ENCODE data around the gene RNF111.

RNF111 gene

GRCh38 chr15:59002418-59002859 is 15.0 kb downstream of the RNF111 start:
- peaks cover 8% of the 10 kb centered on the region for H3K36me3 ChIP-seq (ENCODE audit: insufficient read depth, low read length)
- no peaks in the 10 kb centered on the region for H3K4me1 ChIP-seq (ENCODE audit: insufficient read depth, low read length)
- no peaks in the 10 kb centered on the region for H3K27me3 ChIP-seq (ENCODE audit: control insufficient read depth in 1 of 2, insufficient read depth in 2 of 2, low read length in 2 of 2)
- no peak overlapping the region for H3K27ac ChIP-seq (ENCODE audit: low read depth, low read length)
- H3K4me3 ChIP-seq (ENCODE audit: low read depth in 1 of 2, low read length in 2 of 2), result no peak overlapping the region
- no peak overlapping the region for H3K9ac ChIP-seq (ENCODE audit: low read length)
- no peaks in the 10 kb centered on the region for H3K9me3 ChIP-seq (ENCODE audit: low read length)

GRCh38 chr15:59005579-59005978 is 18.1 kb downstream of the RNF111 start:
- no peaks in the 10 kb centered on the region for H3K9me3 ChIP-seq (ENCODE audit: low read length)
- peaks cover 8% of the 10 kb centered on the region for H3K36me3 ChIP-seq (ENCODE audit: insufficient read depth, low read length)
- no peak overlapping the region for H3K9ac ChIP-seq (ENCODE audit: low read length)
- no peaks in the 10 kb centered on the region for H3K27me3 ChIP-seq (ENCODE audit: control insufficient read depth in 1 of 2, insufficient read depth in 2 of 2, low read length in 2 of 2)
- no peak overlapping the region for H3K27ac ChIP-seq (ENCODE audit: low read depth, low read length)
- H3K4me3 ChIP-seq (ENCODE audit: low read depth in 1 of 2, low read length in 2 of 2), result no peak overlapping the region
- no peaks in the 10 kb centered on the region for H3K4me1 ChIP-seq (ENCODE audit: insufficient read depth, low read length)

GRCh38 chr15:59008086-59008485 is 20.6 kb downstream of the RNF111 start:
- Histone ChIP-seq H3K27ac (ENCODE audit: low read depth, low read length) (no peak overlapping the region), H3K9me3 (ENCODE audit: low read length) (no peaks in the 10 kb centered on the region), H3K36me3 (ENCODE audit: insufficient read depth, low read length) (peaks cover 8% of the 10 kb centered on the region), H3K27me3 (ENCODE audit: control insufficient read depth in 1 of 2, insufficient read depth in 2 of 2, low read length in 2 of 2) (no peaks in the 10 kb centered on the region), H3K4me1 (ENCODE audit: insufficient read depth, low read length) (peaks cover under 1% of the 10 kb centered on the region), H3K9ac (ENCODE audit: low read length) (no peak overlapping the region), H3K4me3 (ENCODE audit: low read depth in 1 of 2, low read length in 2 of 2) (no peak overlapping the region)

- Histone ChIP-seq H3K9ac (ENCODE audit: low read length) (no peak overlapping the region), H3K27ac (ENCODE audit: low read depth, low read length) (no peak overlapping the region), H3K27me3 (ENCODE audit: control insufficient read depth in 1 of 2, insufficient read depth in 2 of 2, low read length in 2 of 2) (no peaks in the 10 kb centered on the region), H3K9me3 (ENCODE audit: low read length) (no peaks in the 10 kb centered on the region), H3K36me3 (ENCODE audit: insufficient read depth, low read length) (no peaks in the 10 kb centered on the region), H3K4me3 (ENCODE audit: low read depth in 1 of 2, low read length in 2 of 2) (no peak overlapping the region), H3K4me1 (ENCODE audit: insufficient read depth, low read length) (peaks cover 5% of the 10 kb centered on the region)
Measured at GRCh38 chr15:59011262-59011952, 23.9 kb downstream of the RNF111 start.

- H3K36me3 ChIP-seq (ENCODE audit: insufficient read depth, low read length), result no peaks in the 10 kb centered on the region
- H3K27ac ChIP-seq (ENCODE audit: low read depth, low read length), result no peak overlapping the region
- no peaks in the 10 kb centered on the region for H3K9me3 ChIP-seq (ENCODE audit: low read length)
- H3K9ac ChIP-seq (ENCODE audit: low read length), result no peak overlapping the region
- H3K4me1 ChIP-seq (ENCODE audit: insufficient read depth, low read length), result peaks cover 5% of the 10 kb centered on the region
- H3K4me3 ChIP-seq (ENCODE audit: low read depth in 1 of 2, low read length in 2 of 2), result no peak overlapping the region
- H3K27me3 ChIP-seq (ENCODE audit: control insufficient read depth in 1 of 2, insufficient read depth in 2 of 2, low read length in 2 of 2), result no peaks in the 10 kb centered on the region
Measured at GRCh38 chr15:59013246-59013873, 25.9 kb downstream of the RNF111 start.

GRCh38 chr15:59014068-59014467 is 26.6 kb downstream of the RNF111 start:
- Histone ChIP-seq H3K27me3 (ENCODE audit: control insufficient read depth in 1 of 2, insufficient read depth in 2 of 2, low read length in 2 of 2) (no peaks in the 10 kb centered on the region), H3K4me1 (ENCODE audit: insufficient read depth, low read length) (peaks cover 5% of the 10 kb centered on the region)

GRCh38 chr15:59017449-59017848 is 30.0 kb downstream of the RNF111 start:
- no peak overlapping the region for H3K27ac ChIP-seq (ENCODE audit: low read depth, low read length)
- H3K4me1 ChIP-seq (ENCODE audit: insufficient read depth, low read length), result peaks cover 5% of the 10 kb centered on the region
- no peaks in the 10 kb centered on the region for H3K36me3 ChIP-seq (ENCODE audit: insufficient read depth, low read length)
- no peak overlapping the region for H3K9ac ChIP-seq (ENCODE audit: low read length)
- no peaks in the 10 kb centered on the region for H3K9me3 ChIP-seq (ENCODE audit: low read length)
- no peaks in the 10 kb centered on the region for H3K27me3 ChIP-seq (ENCODE audit: control insufficient read depth in 1 of 2, insufficient read depth in 2 of 2, low read length in 2 of 2)
- no peak overlapping the region for H3K4me3 ChIP-seq (ENCODE audit: low read depth in 1 of 2, low read length in 2 of 2)

More at GRCh38 chr15:59014068-59014467, 26.6 kb downstream of the RNF111 start:
- Histone ChIP-seq H3K27ac (ENCODE audit: low read depth, low read length) (no peak overlapping the region), H3K36me3 (ENCODE audit: insufficient read depth, low read length) (no peaks in the 10 kb centered on the region), H3K9ac (ENCODE audit: low read length) (no peak overlapping the region), H3K9me3 (ENCODE audit: low read length) (no peaks in the 10 kb centered on the region), H3K4me3 (ENCODE audit: low read depth in 1 of 2, low read length in 2 of 2) (no peak overlapping the region)

- H3K27me3 ChIP-seq (ENCODE audit: control insufficient read depth in 1 of 2, insufficient read depth in 2 of 2, low read length in 2 of 2), result no peaks in the 10 kb centered on the region
- H3K9ac ChIP-seq (ENCODE audit: low read length), result no peak overlapping the region
- H3K9me3 ChIP-seq (ENCODE audit: low read length), result no peaks in the 10 kb centered on the region
- H3K4me3 ChIP-seq (ENCODE audit: low read depth in 1 of 2, low read length in 2 of 2), result no peak overlapping the region
- no peaks in the 10 kb centered on the region for H3K4me1 ChIP-seq (ENCODE audit: insufficient read depth, low read length)
- H3K36me3 ChIP-seq (ENCODE audit: insufficient read depth, low read length), result no peaks in the 10 kb centered on the region
- H3K27ac ChIP-seq (ENCODE audit: low read depth, low read length), result no peak overlapping the region
Measured at GRCh38 chr15:59018833-59019232, 31.4 kb downstream of the RNF111 start.

GRCh38 chr15:59020322-59020721 is 32.9 kb downstream of the RNF111 start:
- Histone ChIP-seq H3K9ac (ENCODE audit: low read length) (no peak overlapping the region), H3K4me3 (ENCODE audit: low read depth in 1 of 2, low read length in 2 of 2) (no peak overlapping the region), H3K27me3 (ENCODE audit: control insufficient read depth in 1 of 2, insufficient read depth in 2 of 2, low read length in 2 of 2) (no peaks in the 10 kb centered on the region), H3K9me3 (ENCODE audit: low read length) (no peaks in the 10 kb centered on the region), H3K4me1 (ENCODE audit: insufficient read depth, low read length) (no peaks in the 10 kb centered on the region), H3K36me3 (ENCODE audit: insufficient read depth, low read length) (no peaks in the 10 kb centered on the region), H3K27ac (ENCODE audit: low read depth, low read length) (no peak overlapping the region)

- no peaks in the 10 kb centered on the region for H3K9me3 ChIP-seq (ENCODE audit: low read length)
- H3K9ac ChIP-seq (ENCODE audit: low read length), result no peak overlapping the region
- no peaks in the 10 kb centered on the region for H3K36me3 ChIP-seq (ENCODE audit: insufficient read depth, low read length)
- H3K27ac ChIP-seq (ENCODE audit: low read depth, low read length), result no peak overlapping the region
- H3K4me1 ChIP-seq (ENCODE audit: insufficient read depth, low read length), result no peaks in the 10 kb centered on the region
- H3K4me3 ChIP-seq (ENCODE audit: low read depth in 1 of 2, low read length in 2 of 2), result no peak overlapping the region
- no peaks in the 10 kb centered on the region for H3K27me3 ChIP-seq (ENCODE audit: control insufficient read depth in 1 of 2, insufficient read depth in 2 of 2, low read length in 2 of 2)
Measured at GRCh38 chr15:59022188-59022587, 34.7 kb downstream of the RNF111 start.

- no peak overlapping the region for H3K4me3 ChIP-seq (ENCODE audit: low read depth in 1 of 2, low read length in 2 of 2)
- H3K27me3 ChIP-seq (ENCODE audit: control insufficient read depth in 1 of 2, insufficient read depth in 2 of 2, low read length in 2 of 2), result no peaks in the 10 kb centered on the region
- H3K9me3 ChIP-seq (ENCODE audit: low read length), result no peaks in the 10 kb centered on the region
- no peak overlapping the region for H3K9ac ChIP-seq (ENCODE audit: low read length)
- H3K27ac ChIP-seq (ENCODE audit: low read depth, low read length), result no peak overlapping the region
- no peaks in the 10 kb centered on the region for H3K36me3 ChIP-seq (ENCODE audit: insufficient read depth, low read length)
- H3K4me1 ChIP-seq (ENCODE audit: insufficient read depth, low read length), result peaks cover 9% of the 10 kb centered on the region
Measured at GRCh38 chr15:59026207-59026606, 38.7 kb downstream of the RNF111 start.
